ENCODE results near the gene CCNB1. TPM values are rescaled to one million over a fixed set of nuclear protein-coding genes. Genes with fewer than 3 reads are reported as not detected.
"Not testable (repeated sequence)": the region's sequence is repeated elsewhere in the genome, so short reads cannot be mapped to it uniquely, and the experiment has no call there.

Gene CCNB1
- polyA plus RNA-seq, 3 donors, result 79.4 to 117 (median 112) TPM

- not testable (repeated sequence) for DNase-seq (ENCODE audit: extremely low read depth in 1 of 11, low read depth in 9 of 11, low spot score in 4 of 11)
These were observed 53.4 kb downstream of the CCNB1 start for GRCh38 chr5:69220371-69220770.

- not testable (repeated sequence) for DNase-seq (ENCODE audit: extremely low read depth in 1 of 11, low read depth in 9 of 11, low spot score in 4 of 11)
These were observed 53.9 kb downstream of the CCNB1 start for GRCh38 chr5:69220833-69221232.

GRCh38 chr5:69224520-69224919 is 57.6 kb downstream of the CCNB1 start:
- no peak for DNase-seq (ENCODE audit: extremely low read depth in 1 of 11, low read depth in 9 of 11, low spot score in 4 of 11)

- no peak for DNase-seq (ENCODE audit: extremely low read depth in 1 of 11, low read depth in 9 of 11, low spot score in 4 of 11)
These were observed 58.9 kb downstream of the CCNB1 start for GRCh38 chr5:69225860-69226259.

Other genes starting within 250 kb of the CCNB1 start
- gene SLC30A5, start 73.1 kb upstream of the CCNB1 start, polyA plus RNA-seq (ENCODE audit: insufficient read length in 3 of 3), result 10 to 100 TPM; 77.4 to 83.1 (median 79.3) TPM
- 10 to 100 TPM; 21.6 to 33.5 (median 26.4) TPM for gene CENPH, start 22.4 kb downstream of the CCNB1 start, polyA plus RNA-seq (ENCODE audit: insufficient read length in 3 of 3)
- 10 to 100 TPM; 39.4 to 48.7 (median 42.2) TPM for gene CDK7, start 67.7 kb downstream of the CCNB1 start, polyA plus RNA-seq (ENCODE audit: insufficient read length in 3 of 3)
- 10 to 100 TPM in 2 of 3 donors, 1 to 10 TPM in 1; 8.3 to 14.8 (median 13.1) TPM for gene CCDC125, start 165.7 kb downstream of the CCNB1 start, polyA plus RNA-seq (ENCODE audit: insufficient read length in 3 of 3)
- 10 to 100 TPM; 65.9 to 89.1 (median 73.4) TPM for gene AK6, start 202.4 kb downstream of the CCNB1 start, polyA plus RNA-seq (ENCODE audit: insufficient read length in 3 of 3)
- 10 to 100 TPM; 52.4 to 66.1 (median 53.3) TPM for gene TAF9, start 202.4 kb downstream of the CCNB1 start, polyA plus RNA-seq (ENCODE audit: insufficient read length in 3 of 3)
- 10 to 100 TPM; 35.4 to 43.3 (median 39.2) TPM for gene RAD17, start 202.7 kb downstream of the CCNB1 start, polyA plus RNA-seq (ENCODE audit: insufficient read length in 3 of 3)
- 10 to 100 TPM; 23.7 to 29.2 (median 24.4) TPM for gene MARVELD2, start 248.0 kb downstream of the CCNB1 start, polyA plus RNA-seq (ENCODE audit: insufficient read length in 3 of 3)

All from renal cortex interstitium (tissue), 11 donors.